CD4-positive, CD25-positive, alpha-beta regulatory T cell (primary cell): Measurements from ENCODE around the gene PPCS. TPM values are rescaled to one million over a fixed set of nuclear protein-coding genes. Genes with fewer than 3 reads are reported as not detected.

Experiments
- ATAC-seq, 2 donors: fragments of 150-1000 bp; cut with Tn5 transposase; one replicate each; pipeline ENCODE4 v1.10.0; 2021; ENCODE audit warnings: low read depth in 2 of 2, moderate number of reproducible peaks in 2 of 2, moderate library complexity in 1 of 2
- DNase-seq, 3 donors: peaks; one replicate each; pipeline versions ENCODE4 v3.0.0 to v3.0.0-alpha.2; 2012 to 2022; ENCODE audit warnings: mixed read lengths in 1 of 3
- H3K27ac ChIP-seq: one replicate; pipeline ENCODE4 v1.7.0; 2013; ENCODE audit warnings: mild to moderate bottlenecking, low read length; ENCODE audit not compliant: insufficient read depth, poor library complexity, severe bottlenecking
- H3K27me3 ChIP-seq: one replicate; pipeline ENCODE4 v1.7.0; 2013; ENCODE audit warnings: low read length; ENCODE audit not compliant: control insufficient read depth, insufficient read depth
- H3K36me3 ChIP-seq: one replicate; pipeline ENCODE4 v1.7.0; 2013; ENCODE audit warnings: mild to moderate bottlenecking, low read length, moderate library complexity; ENCODE audit not compliant: control insufficient read depth, insufficient read depth
- H3K4me1 ChIP-seq: 2 replicates; pipeline ENCODE4 v1.7.0; 2013; ENCODE audit warnings: mild to moderate bottlenecking, low read length; ENCODE audit not compliant: insufficient read depth, control insufficient read depth, poor library complexity, severe bottlenecking
- H3K4me3 ChIP-seq: one replicate; pipeline ENCODE4 v1.7.0; 2013; ENCODE audit warnings: low read depth, mild to moderate bottlenecking, low read length, moderate library complexity
- H3K9me3 ChIP-seq, 2 experiments: 1 replicate in 1 of 2; 2 replicates in 1 of 2; pipeline ENCODE4 v1.7.0; 2013; ENCODE audit warnings: low read length in 2 of 2, mild to moderate bottlenecking in 1 of 2, moderate library complexity in 1 of 2; ENCODE audit not compliant: control insufficient read depth in 2 of 2
- H3K27ac Mint-ChIP-seq, 3 donors: one replicate each; pipeline ENCODE4 v1.8.0; 2020 to 2022; ENCODE audit warnings: mild to moderate bottlenecking in 3 of 3, mixed read lengths in 3 of 3, moderate library complexity in 2 of 3
- H3K27me3 Mint-ChIP-seq: one replicate; pipeline ENCODE4 v1.8.0; 2022; ENCODE audit warnings: mild to moderate bottlenecking, mixed read lengths
- H3K36me3 Mint-ChIP-seq: one replicate; pipeline ENCODE4 v1.8.0; 2020; ENCODE audit warnings: mixed read lengths
- H3K4me1 Mint-ChIP-seq, 4 donors: one replicate each; pipeline ENCODE4 v1.8.0; 2020 to 2022; ENCODE audit warnings: mixed read lengths in 4 of 4, mild to moderate bottlenecking in 1 of 4
- H3K4me3 Mint-ChIP-seq, 4 donors: one replicate each; pipeline ENCODE4 v1.8.0; 2020 to 2022; ENCODE audit warnings: mild to moderate bottlenecking in 4 of 4, mixed read lengths in 4 of 4, moderate library complexity in 3 of 4
- H3K9me3 Mint-ChIP-seq, 7 donors: one replicate each; pipeline ENCODE4 v1.8.0; 2020 to 2022; ENCODE audit warnings: mixed read lengths in 7 of 7, mild to moderate bottlenecking in 3 of 7, moderate library complexity in 2 of 7
- polyA plus RNA-seq, 4 donors: library from polyadenylated mRNA; unstranded; fragments of 300-500 nt; fragmentation: Illumina TruSeq; gene quantifications; one replicate each; pipeline ENCODE4 v1.2.3, GENCODE V29; 2021
- total RNA-seq: library from RNA; stranded (reverse); gene quantifications from one replicate; pipeline ENCODE4 v1.2.3, GENCODE V29; 2022

PPCS gene
- total and polyA plus RNA-seq, 5 donors from 2014 or later: 43.7 to 162 (median 132) TPM

- no peaks in the 10 kb centered on the region for H3K27me3 Mint-ChIP-seq
- H3K9me3 Mint-ChIP-seq: peaks cover 0 to 38% (median 2%) of the 10 kb centered on the region in 7 donors
- Histone ChIP-seq H3K4me3 (no peak overlapping the region), H3K36me3 (no peaks in the 10 kb centered on the region), H3K27me3 (no peaks in the 10 kb centered on the region), H3K27ac (no peak overlapping the region), H3K9me3 (peaks cover 15 to 29% of the 10 kb centered on the region in 2 experiments), H3K4me1 (no peaks in the 10 kb centered on the region)
- no peaks in the 10 kb centered on the region for H3K4me1 Mint-ChIP-seq
- no peak overlapping the region for H3K27ac Mint-ChIP-seq
- peaks cover 33% of the 10 kb centered on the region for H3K36me3 Mint-ChIP-seq
- H3K4me3 Mint-ChIP-seq: no peak overlapping the region
- DNase-seq: no peak
- no peak for ATAC-seq
Measured at GRCh38 chr1:42504535-42505128, 48.3 kb downstream of the PPCS start.

- Histone ChIP-seq H3K36me3 (no peaks in the 10 kb centered on the region), H3K4me1 (no peaks in the 10 kb centered on the region), H3K4me3 (no peak overlapping the region), H3K27ac (no peak overlapping the region), H3K27me3 (no peaks in the 10 kb centered on the region), H3K9me3 (peaks cover 17 to 40% of the 10 kb centered on the region in 2 experiments)
- Mint-ChIP-seq H3K4me1 (no peaks in the 10 kb centered on the region), H3K9me3 (peaks cover 0 to 56% (median 10%) of the 10 kb centered on the region in 7 donors), H3K36me3 (peaks cover 42% of the 10 kb centered on the region), H3K27ac (no peak overlapping the region), H3K4me3 (no peak overlapping the region), H3K27me3 (no peaks in the 10 kb centered on the region)
- ATAC-seq (no peak), DNase-seq (no peak)
Measured at GRCh38 chr1:42506576-42506975, 50.2 kb downstream of the PPCS start.

Other genes starting within 250 kb of the PPCS start
- gene FOXJ3, start 121.3 kb upstream of the PPCS start, total RNA-seq: 68.6 TPM
- gene FOXJ3, start 121.3 kb upstream of the PPCS start, polyA plus RNA-seq: 10 to 100 TPM; 21.0 to 39.7 (median 33.6) TPM
- gene RIMKLA, start 75.8 kb upstream of the PPCS start, total RNA-seq: not detected
- under 1 TPM in 1 of 4 donors, not detected in 3; 0.03 TPM for gene RIMKLA, start 75.8 kb upstream of the PPCS start, polyA plus RNA-seq
- 1.0 TPM for gene ZMYND12, start 521 bp upstream of the PPCS start, total RNA-seq
- 1 to 10 TPM in 1 of 4 donors, under 1 TPM in 3; 0.24 to 1.4 (median 0.36) TPM for gene ZMYND12, start 521 bp upstream of the PPCS start, polyA plus RNA-seq
- gene CCDC30, start 6.7 kb downstream of the PPCS start, total RNA-seq: 6.1 TPM
- 1 to 10 TPM in 2 of 4 donors, under 1 TPM in 2; 0.40 to 4.2 (median 1.1) TPM for gene CCDC30, start 6.7 kb downstream of the PPCS start, polyA plus RNA-seq
- gene PPIH, start 201.9 kb downstream of the PPCS start, total RNA-seq: 29.6 TPM
- gene PPIH, start 201.9 kb downstream of the PPCS start, polyA plus RNA-seq: 10 to 100 TPM; 61.8 to 72.9 (median 69.2) TPM
- gene YBX1, start 225.9 kb downstream of the PPCS start, total RNA-seq: 323 TPM
- 100 to 1,000 TPM in 1 of 4 donors, 10 to 100 TPM in 3; 89.9 to 110 (median 93.1) TPM for gene YBX1, start 225.9 kb downstream of the PPCS start, polyA plus RNA-seq